HG03460 (cell line): ENCODE data around the gene RBMS3.
A peak's percentile ranks its signal among the peaks of the same experiment; 100 is the strongest.
"Not testable (repeated sequence)": the region's sequence is repeated elsewhere in the genome, so short reads cannot be mapped to it uniquely, and the experiment has no call there.

ENCODE experiments used
- ATAC-seq: cut with Tn5 transposase; IDR thresholded peaks from one replicate; pipeline ENCODE4 v1.9.1; 2021; ENCODE audit not compliant: unreplicated experiment

RBMS3 gene

GRCh38 chr3:29310865-29311264 is 30.0 kb downstream of the RBMS3 start:
- no peak for ATAC-seq

GRCh38 chr3:29311795-29312194 is 30.9 kb downstream of the RBMS3 start:
- ATAC-seq, result no peak

GRCh38 chr3:29312395-29312794 is 31.5 kb downstream of the RBMS3 start:
- no peak for ATAC-seq

- no peak for ATAC-seq
These were observed 32.1 kb downstream of the RBMS3 start for GRCh38 chr3:29312960-29313452.

- ATAC-seq, result no peak
These were observed 33.3 kb downstream of the RBMS3 start for GRCh38 chr3:29313981-29314726.

GRCh38 chr3:29314727-29315088 is 33.8 kb downstream of the RBMS3 start:
- no peak for ATAC-seq

- no peak for ATAC-seq
These were observed 36.8 kb downstream of the RBMS3 start for GRCh38 chr3:29317659-29318173.

- ATAC-seq, result no peak
These were observed 37.4 kb downstream of the RBMS3 start for GRCh38 chr3:29318251-29318650.

GRCh38 chr3:29319262-29319661 is 38.4 kb downstream of the RBMS3 start:
- peak; percentile 63 for ATAC-seq

GRCh38 chr3:29319798-29320197 is 38.9 kb downstream of the RBMS3 start:
- no peak for ATAC-seq

GRCh38 chr3:29322586-29322985 is 41.7 kb downstream of the RBMS3 start:
- ATAC-seq, result no peak

GRCh38 chr3:29324180-29324651 is 43.3 kb downstream of the RBMS3 start:
- peak; percentile 98 for ATAC-seq

GRCh38 chr3:29326540-29326939 is 45.7 kb downstream of the RBMS3 start:
- not testable (repeated sequence) for ATAC-seq

- no peak for ATAC-seq
These were observed 49.4 kb downstream of the RBMS3 start for GRCh38 chr3:29329986-29330890.

GRCh38 chr3:29331035-29331434 is 50.2 kb downstream of the RBMS3 start:
- no peak for ATAC-seq

GRCh38 chr3:29331456-29332194 is 50.8 kb downstream of the RBMS3 start:
- no peak for ATAC-seq

- no peak for ATAC-seq
These were observed 51.3 kb downstream of the RBMS3 start for GRCh38 chr3:29332195-29332637.

- ATAC-seq, result no peak
These were observed 52.7 kb downstream of the RBMS3 start for GRCh38 chr3:29333576-29333975.

- no peak for ATAC-seq
These were observed 53.8 kb downstream of the RBMS3 start for GRCh38 chr3:29334706-29335105.

GRCh38 chr3:29335438-29335837 is 54.6 kb downstream of the RBMS3 start:
- no peak for ATAC-seq

- no peak for ATAC-seq
These were observed 55.1 kb downstream of the RBMS3 start for GRCh38 chr3:29335943-29336342.
